SK-N-SH (cell line): ENCODE measurements around the gene LPCAT1. TPM values are rescaled to one million over a fixed set of nuclear protein-coding genes. Genes with fewer than 3 reads are reported as not detected.

Source experiments
- CTCF ChIA-PET: fragments of 300-600, 350-600 bp; formaldehyde crosslinking; extraction: SDS; loops from one replicate; lab custom pipeline; 2021; lab: Yijun Ruan, JAX
- POLR2A ChIA-PET: fragments of 350-600 bp; sonication (Branson Sonifier 250); formaldehyde crosslinking; extraction: SDS; loops from one replicate; lab custom pipeline; 2020; ENCODE audit warnings: antibody characterized with exemption, inconsistent platforms; lab: Yijun Ruan, JAX
- DNase-seq: peaks from one replicate; pipeline ENCODE4 v3.0.0; 2012
- H2AFZ ChIP-seq: fragments of 200-600 bp; sonication (generic); 2 replicates; pipeline ENCODE4 v1.8.1; 2016; ENCODE audit warnings: antibody characterized with exemption, mild to moderate bottlenecking, low read depth
- H3F3A ChIP-seq: fragments of 200-600 bp; sonication (generic); replicated peaks from 2 replicates; pipeline ENCODE3; 2016; ENCODE audit warnings: antibody characterized with exemption, mild to moderate bottlenecking; ENCODE audit not compliant: insufficient read depth
- H3K27ac ChIP-seq, 2 experiments: fragments of 200-500 bp in 1 of 2; fragments of 200-600 bp in 1 of 2; sonication (Bioruptor generic) in 1 of 2; sonication (generic), shearing (Covaris generic) in 1 of 2; 2 replicates each; pipeline versions ENCODE4 v1.5.1 to v1.6.1; 2014 to 2016; ENCODE audit warnings: low read depth in 2 of 2, inconsistent platforms in 1 of 2, low read length in 1 of 2, mild to moderate bottlenecking in 1 of 2, mixed read lengths in 1 of 2
- H3K27me3 ChIP-seq: fragments of 200-600 bp; sonication (generic), shearing (Covaris generic); 2 replicates; pipeline ENCODE4 v1.6.1; 2016; ENCODE audit warnings: mixed run types; ENCODE audit not compliant: insufficient read depth
- H3K36me3 ChIP-seq, 2 experiments: fragments of 200-500 bp in 1 of 2; fragments of 200-600 bp in 1 of 2; sonication (Bioruptor generic) in 1 of 2; sonication (generic) in 1 of 2; replicated peaks in 1 of 2; 2 replicates each; pipeline versions ENCODE3 to v1.5.1; 2014 to 2016; ENCODE audit warnings: low read length in 1 of 2, mild to moderate bottlenecking in 1 of 2; ENCODE audit not compliant: insufficient read depth in 2 of 2, control insufficient read depth in 1 of 2
- H3K4me1 ChIP-seq, 2 experiments: fragments of 200-500 bp in 1 of 2; fragments of 200-600 bp in 1 of 2; sonication (Bioruptor generic) in 1 of 2; sonication (generic), shearing (Covaris generic) in 1 of 2; 2 replicates each; pipeline versions ENCODE4 v1.5.1 to v1.6.1; 2014 to 2016; ENCODE audit warnings: low read depth in 1 of 2, low read length in 1 of 2, mixed run types in 1 of 2; ENCODE audit not compliant: insufficient read depth in 2 of 2, control insufficient read depth in 1 of 2
- H3K4me2 ChIP-seq: fragments of 200-600 bp; sonication (generic), shearing (Covaris generic); 2 replicates; pipeline ENCODE4 v1.6.1; 2017; ENCODE audit warnings: mixed run types
- H3K4me3 ChIP-seq, 2 experiments: fragments of 200-500 bp in 1 of 2; fragments of 200-600 bp in 1 of 2; sonication (Bioruptor generic) in 1 of 2; sonication (generic), shearing (Covaris generic) in 1 of 2; 2 replicates each; pipeline versions ENCODE4 v1.5.1 to v1.8.1; 2014 to 2016; ENCODE audit warnings: low read depth in 2 of 2, inconsistent platforms in 1 of 2, low read length in 1 of 2, mild to moderate bottlenecking in 1 of 2, mixed read lengths in 1 of 2, moderate library complexity in 1 of 2
- H3K79me2 ChIP-seq: fragments of 200-600 bp; sonication (generic); 2 replicates; pipeline ENCODE4 v1.8.1; 2017; ENCODE audit warnings: mild to moderate bottlenecking; ENCODE audit not compliant: insufficient read depth
- H3K9ac ChIP-seq: fragments of 200-600 bp; sonication (generic); 2 replicates; pipeline ENCODE4 v1.6.1; 2017; ENCODE audit warnings: mixed run types
- H3K9me2 ChIP-seq: fragments of 200-600 bp; sonication (generic); 2 replicates; pipeline ENCODE4 v1.6.1; 2017; ENCODE audit warnings: mixed run types
- H3K9me3 ChIP-seq: fragments of 200-600 bp; sonication (generic); 2 replicates; pipeline ENCODE4 v1.6.1; 2017; ENCODE audit warnings: mixed run types, mild to moderate bottlenecking, moderate library complexity
- H4K20me1 ChIP-seq: fragments of 200-600 bp; sonication (generic); 2 replicates; pipeline ENCODE4 v1.6.1; 2017; ENCODE audit warnings: mild to moderate bottlenecking, mixed run types; ENCODE audit not compliant: insufficient read depth
- CHD2 ChIP-seq: fragments of 150-350 bp; IDR thresholded peaks from 2 replicates; pipeline ENCODE4 v1.6.1; 2018; ENCODE audit warnings: low read length; ENCODE audit not compliant: partially characterized antibody
- CTCF ChIP-seq: fragments of 200-600 bp; sonication (generic); IDR thresholded peaks from 2 replicates; pipeline ENCODE4 v1.6.1; 2017; ENCODE audit warnings: antibody characterized with exemption, mild to moderate bottlenecking, moderate library complexity
- EZH2phosphoT487 ChIP-seq: fragments of 200-600 bp; sonication (generic); IDR thresholded peaks from 2 replicates; pipeline ENCODE4 v1.6.1; 2017; ENCODE audit warnings: low read depth, mixed run types, mild to moderate bottlenecking, antibody characterized with exemption, moderate library complexity, borderline replicate concordance
- FOXJ3 ChIP-seq: sonication (generic); formaldehyde crosslinking; IDR thresholded peaks from 2 replicates; pipeline ENCODE4 v1.5.1; 2020; ENCODE audit warnings: mild to moderate bottlenecking, missing genetic modification reagents
- FOXM1 ChIP-seq: IDR thresholded peaks from 2 replicates; pipeline ENCODE4 v1.4.0; 2012; ENCODE audit warnings: low read depth, mild to moderate bottlenecking
- GABPA ChIP-seq: IDR thresholded peaks from 2 replicates; pipeline ENCODE4 v1.4.0; 2012; ENCODE audit warnings: low read depth, mild to moderate bottlenecking
- GATA2 ChIP-seq: sonication (generic); formaldehyde crosslinking; IDR thresholded peaks from 2 replicates; pipeline ENCODE4 v1.5.0; 2020; ENCODE audit warnings: mild to moderate bottlenecking, missing genetic modification reagents
- JUND ChIP-seq: IDR thresholded peaks from 2 replicates; pipeline ENCODE4 v1.4.0; 2012
- MAX ChIP-seq: IDR thresholded peaks from 2 replicates; pipeline ENCODE4 v1.4.0; 2012; ENCODE audit warnings: low read depth
- NRF1 ChIP-seq: IDR thresholded peaks from 2 replicates; pipeline ENCODE4 v1.6.1; 2012; ENCODE audit warnings: low read depth, mild to moderate bottlenecking, low read length
- POLR2AphosphoS5 ChIP-seq: IDR thresholded peaks from 2 replicates; pipeline ENCODE4 v1.6.1; 2012; ENCODE audit warnings: low read depth, low read length
- RAD21 ChIP-seq: IDR thresholded peaks from 2 replicates; pipeline ENCODE4 v1.6.1; 2012; ENCODE audit warnings: mild to moderate bottlenecking, low read length
- RCOR1 ChIP-seq: fragments of 150-350 bp; IDR thresholded peaks from 2 replicates; pipeline ENCODE4 v1.6.1; 2017; ENCODE audit warnings: antibody characterized with exemption, low read length
- RFX5 ChIP-seq: IDR thresholded peaks from 2 replicates; pipeline ENCODE4 v1.6.1; 2012; ENCODE audit warnings: mild to moderate bottlenecking, improper control_type of control experiment, low read length
- SIN3A ChIP-seq: IDR thresholded peaks from 2 replicates; pipeline ENCODE4 v1.6.1; 2012; ENCODE audit warnings: low read depth, mild to moderate bottlenecking, low read length, moderate library complexity, borderline replicate concordance
- TCF12 ChIP-seq: IDR thresholded peaks from 2 replicates; pipeline ENCODE4 v1.4.0; 2012
- TEAD4 ChIP-seq: IDR thresholded peaks from 2 replicates; pipeline ENCODE4 v1.4.0; 2012; ENCODE audit warnings: mild to moderate bottlenecking, borderline replicate concordance; ENCODE audit not compliant: insufficient read depth
- USF1 ChIP-seq: IDR thresholded peaks from 2 replicates; pipeline ENCODE4 v1.4.0; 2012; ENCODE audit warnings: low read depth, borderline replicate concordance
- USF2 ChIP-seq: fragments of 150-350 bp; IDR thresholded peaks from 2 replicates; pipeline ENCODE4 v1.6.1; 2017; ENCODE audit warnings: antibody characterized with exemption, low read length, low read depth, borderline replicate concordance
- YY1 ChIP-seq: IDR thresholded peaks from 2 replicates; pipeline ENCODE4 v1.4.0; 2012; ENCODE audit warnings: low read depth, mild to moderate bottlenecking
- ZBTB33 ChIP-seq: IDR thresholded peaks from 2 replicates; pipeline ENCODE4 v1.4.0; 2012; ENCODE audit warnings: low read depth, borderline replicate concordance
- WGBS: methylation state at CpG from one replicate; pipeline ENCODE4 v1.1.6; 2017; ENCODE audit warnings: low lambda C conversion rate; 5-methylcytosine and 5-hydroxymethylcytosine counted together
- polyA plus RNA-seq, 3 experiments: library from polyadenylated mRNA; depleted of rRNA; stranded (reverse); fragments of >200 nt; gene quantifications; 2 replicates each; pipeline ENCODE4 v1.2.3, GENCODE V29; 2012

LPCAT1 gene
- polyA plus RNA-seq, 1 of the 3 experiments (the other 2 are of a cell fraction): 42.3 TPM

GRCh38 chr5:1431896-1432295 is 91.9 kb downstream of the LPCAT1 start:
- Histone ChIP-seq H3K27me3 (no peaks in the 10 kb centered on the region), H3K9me3 (peaks cover 9% of the 10 kb centered on the region; the same call in 1 of the 2 replicates), H2AFZ (no peak overlapping the region), H4K20me1 (no peaks in the 10 kb centered on the region), H3K9me2 (no peaks in the 10 kb centered on the region), H3K36me3 (no peaks in the 10 kb centered on the region), H3K9ac (no peak overlapping the region), H3K4me2 (no peak overlapping the region), H3K4me3 (no peak overlapping the region), H3K27ac (no peak overlapping the region), H3K79me2 (no peaks in the 10 kb centered on the region), H3F3A (no peaks in the 10 kb centered on the region), H3K4me1 (no peaks in the 10 kb centered on the region)
- POLR2A ChIA-PET: no interaction called here
- CTCF ChIA-PET: no interaction called here
- TF ChIP-seq FOXM1 (no peak), RCOR1 (no peak), USF1 (no peak), YY1 (no peak), FOXJ3 (CRISPR knock-in tag) (no peak), RAD21 (no peak), TEAD4 (no peak), TCF12 (no peak), CHD2 (no peak), SIN3A (no peak), GATA2 (CRISPR knock-in tag) (no peak), POLR2AphosphoS5 (no peak), CTCF (no peak), MAX (no peak), RFX5 (no peak)
- no peak for DNase-seq
- 13% methylated on average over 3 of the region's 8 CpGs for WGBS

GRCh38 chr5:1431021-1431811 is 92.5 kb downstream of the LPCAT1 start:
- H3K9ac ChIP-seq: no peak overlapping the region
- WGBS: 31% methylated on average over 31 of the region's 33 CpGs
- TF ChIP-seq GABPA (no peak), USF2 (no peak), NRF1 (no peak), EZH2phosphoT487 (no peak), RCOR1 (no peak), ZBTB33 (no peak), FOXM1 (no peak), JUND (no peak)
- ChIA-PET POLR2A (no interaction called here), CTCF (no interaction called here)
- peak; percentile 22 for DNase-seq
- no peaks in the 10 kb centered on the region for H3K4me1 ChIP-seq
- H3K27me3 ChIP-seq: no peaks in the 10 kb centered on the region
- no peaks in the 10 kb centered on the region for H3F3A ChIP-seq
- H3K27ac ChIP-seq: no peak overlapping the region
- H4K20me1 ChIP-seq: no peaks in the 10 kb centered on the region
- no peak overlapping the region for H2AFZ ChIP-seq
- no peak overlapping the region for H3K4me3 ChIP-seq
- peaks cover 9% of the 10 kb centered on the region; the same call in 1 of the 2 replicates for H3K9me3 ChIP-seq
- no peak overlapping the region for H3K4me2 ChIP-seq
- no peaks in the 10 kb centered on the region for H3K36me3 ChIP-seq
- H3K79me2 ChIP-seq: no peaks in the 10 kb centered on the region
- no peaks in the 10 kb centered on the region for H3K9me2 ChIP-seq
